ENCODE measurements around the gene ADAMTSL2.

Gene ADAMTSL2

GRCh38 chr9:133570691-133571080 is 36.2 kb downstream of the ADAMTSL2 start:
- H3K4me3 ChIP-seq (replicated peaks; ENCODE audit: low read depth, low read length), result no peak overlapping the region
- DNase-seq (ENCODE audit: extremely low read depth, low read depth), result no peak
- TF ChIP-seq CTCF (IDR thresholded peaks at IDR 0.05; ENCODE audit: low read depth, low read length, missing control alignments), result no peak

GRCh38 chr9:133571391-133571890 is 36.9 kb downstream of the ADAMTSL2 start:
- TF ChIP-seq CTCF (IDR thresholded peaks at IDR 0.05; ENCODE audit: low read depth, low read length, missing control alignments), result no peak
- DNase-seq (ENCODE audit: extremely low read depth, low read depth), result no peak
- H3K4me3 ChIP-seq (replicated peaks; ENCODE audit: low read depth, low read length), result no peak overlapping the region

- no peak for TF ChIP-seq CTCF (IDR thresholded peaks at IDR 0.05; ENCODE audit: low read depth, low read length, missing control alignments)
- H3K4me3 ChIP-seq (replicated peaks; ENCODE audit: low read depth, low read length), result no peak overlapping the region
- no peak for DNase-seq (ENCODE audit: extremely low read depth, low read depth)
These were observed 37.5 kb downstream of the ADAMTSL2 start for GRCh38 chr9:133571896-133572595.

GRCh38 chr9:133572821-133573361 is 38.4 kb downstream of the ADAMTSL2 start:
- no peak for TF ChIP-seq CTCF (IDR thresholded peaks at IDR 0.05; ENCODE audit: low read depth, low read length, missing control alignments)
- DNase-seq (ENCODE audit: extremely low read depth, low read depth), result no peak
- no peak overlapping the region for H3K4me3 ChIP-seq (replicated peaks; ENCODE audit: low read depth, low read length)

GRCh38 chr9:133573791-133574515 is 39.4 kb downstream of the ADAMTSL2 start:
- no peak for TF ChIP-seq CTCF (IDR thresholded peaks at IDR 0.05; ENCODE audit: low read depth, low read length, missing control alignments)
- H3K4me3 ChIP-seq (replicated peaks; ENCODE audit: low read depth, low read length), result no peak overlapping the region
- no peak for DNase-seq (ENCODE audit: extremely low read depth, low read depth)

- DNase-seq (ENCODE audit: extremely low read depth, low read depth), result no peak
- no peak for TF ChIP-seq CTCF (IDR thresholded peaks at IDR 0.05; ENCODE audit: low read depth, low read length, missing control alignments)
- H3K4me3 ChIP-seq (replicated peaks; ENCODE audit: low read depth, low read length), result no peak overlapping the region
These were observed 40.3 kb downstream of the ADAMTSL2 start for GRCh38 chr9:133574771-133575170.

Measured in HFF-Myc (cell line).